Brain microvascular endothelial cell (primary cell): ENCODE measurements around the gene FRAT2.

ENCODE experiments used
- DNase-seq: peaks from one replicate; pipeline ENCODE4 v3.0.0-alpha.2; 2020
- H3K27ac ChIP-seq: fragments of 250-450 bp; sonication (Bioruptor Pico); 2 replicates; pipeline ENCODE4 v1.5.1; 2020; ENCODE audit warnings: mild to moderate bottlenecking, moderate library complexity
- H3K27me3 ChIP-seq: fragments of 250-450 bp; sonication (Bioruptor Pico); replicated peaks from 2 replicates; pipeline ENCODE4 v1.5.1; 2020; ENCODE audit warnings: mild to moderate bottlenecking
- H3K36me3 ChIP-seq: fragments of 250-450 bp; sonication (Bioruptor Pico); replicated peaks from 2 replicates; pipeline ENCODE4 v1.5.1; 2020; ENCODE audit warnings: mild to moderate bottlenecking
- H3K4me3 ChIP-seq: 2 replicates; pipeline ENCODE4 v1.5.1; 2011; ENCODE audit warnings: low read depth, mild to moderate bottlenecking, control low read depth, low read length, moderate library complexity
- in situ Hi-C: cut with HindIII; loops from 2 replicates; pipeline ENCODE4 v1.10.0; 2017; ENCODE audit warnings: low sequenced_read_pairs, low pct_ligation_motif_present
- TF ChIP-seq, protein P1 (sequence below): IDR thresholded peaks from 2 replicates; pipeline ENCODE4 v1.5.1; 2011; ENCODE audit warnings: low read depth, mild to moderate bottlenecking, moderate library complexity, low read length, control low read depth, inconsistent platforms; ENCODE audit errors: missing control alignments

Gene FRAT2, protein sequence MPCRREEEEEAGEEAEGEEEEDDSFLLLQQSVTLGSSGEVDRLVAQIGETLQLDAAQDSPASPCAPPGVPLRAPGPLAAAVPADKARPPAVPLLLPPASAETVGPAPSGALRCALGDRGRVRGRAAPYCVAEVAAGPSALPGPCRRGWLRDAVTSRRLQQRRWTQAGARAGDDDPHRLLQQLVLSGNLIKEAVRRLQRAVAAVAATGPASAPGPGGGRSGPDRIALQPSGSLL

DNA sequence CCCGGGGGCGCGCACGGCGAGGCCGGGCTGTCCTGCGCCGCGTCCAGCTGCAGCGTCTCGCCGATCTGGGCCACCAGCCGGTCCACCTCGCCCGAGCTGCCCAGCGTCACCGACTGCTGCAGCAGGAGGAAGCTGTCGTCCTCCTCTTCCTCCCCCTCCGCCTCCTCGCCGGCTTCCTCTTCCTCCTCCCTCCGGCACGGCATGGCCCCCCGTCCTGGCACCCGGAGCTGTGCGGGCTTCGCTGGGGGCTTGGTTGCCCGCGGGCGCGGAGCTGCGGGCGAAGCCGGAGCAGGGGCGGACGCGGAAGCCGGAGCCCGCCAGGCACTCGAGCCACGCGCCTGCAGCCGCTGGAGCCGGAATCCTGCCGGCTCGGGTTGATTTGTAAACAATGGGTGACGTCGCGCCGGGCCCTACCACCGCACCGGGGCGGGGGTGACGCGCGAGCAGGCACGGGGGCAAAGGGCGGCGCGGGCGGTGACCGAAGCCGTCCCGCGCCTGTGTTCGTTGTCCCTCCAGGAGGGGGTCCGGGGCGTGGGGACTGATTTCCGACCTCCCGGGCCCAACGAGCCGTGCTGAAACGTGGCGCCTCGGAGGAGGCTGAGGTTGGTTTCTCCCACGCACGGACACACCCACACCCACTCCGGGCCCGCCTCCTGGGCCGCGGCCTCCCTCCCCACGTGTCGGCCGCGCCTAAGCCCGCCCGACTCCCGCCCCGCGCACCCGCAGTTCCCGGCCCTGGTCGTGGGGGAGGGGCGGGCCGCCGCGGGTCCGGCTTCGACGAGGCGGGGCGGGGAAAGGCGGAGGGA lies at the start of gene FRAT2:
Gene FRAT2, minus strand, starts transcription at position 360 of the 806 bp plus-strand sequence. Its CDS starts 157 bp downstream, at position 203.
- H3K4me3 ChIP-seq = peak within 1 kb of the TSS; percentile 69

DNA sequence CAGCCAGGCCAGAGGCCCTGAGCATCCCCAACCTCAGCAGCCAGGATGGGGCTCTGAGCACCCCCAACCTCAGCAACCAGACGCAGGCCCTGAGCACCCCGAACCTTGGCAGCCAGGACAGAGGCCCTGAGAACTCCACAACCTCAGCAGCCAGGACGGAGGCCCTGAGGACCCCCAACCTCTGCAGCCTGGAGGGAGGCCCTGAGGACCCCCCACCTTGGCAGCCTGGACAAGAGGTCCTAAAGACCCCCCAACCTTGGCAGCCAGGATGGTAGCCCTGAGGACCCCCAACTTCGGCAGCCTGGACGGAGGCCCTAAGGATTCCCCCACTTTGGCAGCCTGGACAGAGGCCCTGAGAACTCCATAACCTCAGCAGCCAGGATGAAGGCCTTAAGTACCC lies 49.6 kb upstream of the FRAT2 start:
- Histone ChIP-seq H3K36me3 (peaks cover 33% of the 10 kb centered on the region), H3K27me3 (no peaks in the 10 kb centered on the region), H3K27ac (no peak overlapping the region), H3K4me3 (no peak overlapping the region)
- in situ Hi-C loops = no loop called here
- TF ChIP-seq, protein P1, sequence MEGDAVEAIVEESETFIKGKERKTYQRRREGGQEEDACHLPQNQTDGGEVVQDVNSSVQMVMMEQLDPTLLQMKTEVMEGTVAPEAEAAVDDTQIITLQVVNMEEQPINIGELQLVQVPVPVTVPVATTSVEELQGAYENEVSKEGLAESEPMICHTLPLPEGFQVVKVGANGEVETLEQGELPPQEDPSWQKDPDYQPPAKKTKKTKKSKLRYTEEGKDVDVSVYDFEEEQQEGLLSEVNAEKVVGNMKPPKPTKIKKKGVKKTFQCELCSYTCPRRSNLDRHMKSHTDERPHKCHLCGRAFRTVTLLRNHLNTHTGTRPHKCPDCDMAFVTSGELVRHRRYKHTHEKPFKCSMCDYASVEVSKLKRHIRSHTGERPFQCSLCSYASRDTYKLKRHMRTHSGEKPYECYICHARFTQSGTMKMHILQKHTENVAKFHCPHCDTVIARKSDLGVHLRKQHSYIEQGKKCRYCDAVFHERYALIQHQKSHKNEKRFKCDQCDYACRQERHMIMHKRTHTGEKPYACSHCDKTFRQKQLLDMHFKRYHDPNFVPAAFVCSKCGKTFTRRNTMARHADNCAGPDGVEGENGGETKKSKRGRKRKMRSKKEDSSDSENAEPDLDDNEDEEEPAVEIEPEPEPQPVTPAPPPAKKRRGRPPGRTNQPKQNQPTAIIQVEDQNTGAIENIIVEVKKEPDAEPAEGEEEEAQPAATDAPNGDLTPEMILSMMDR = no peak
- no peak for DNase-seq

More for the DNA sequence above, at the start of gene FRAT2:
- H3K36me3 ChIP-seq = no peaks in the 10 kb centered on the region
- in situ Hi-C loops = no loop called here
- peak within 1 kb of the TSS; percentile 100 for H3K27ac ChIP-seq
- H3K27me3 ChIP-seq = peaks cover 16% of the 10 kb centered on the region
- DNase-seq = peak; percentile 79
- TF ChIP-seq, protein P1 = no peak

DNA sequence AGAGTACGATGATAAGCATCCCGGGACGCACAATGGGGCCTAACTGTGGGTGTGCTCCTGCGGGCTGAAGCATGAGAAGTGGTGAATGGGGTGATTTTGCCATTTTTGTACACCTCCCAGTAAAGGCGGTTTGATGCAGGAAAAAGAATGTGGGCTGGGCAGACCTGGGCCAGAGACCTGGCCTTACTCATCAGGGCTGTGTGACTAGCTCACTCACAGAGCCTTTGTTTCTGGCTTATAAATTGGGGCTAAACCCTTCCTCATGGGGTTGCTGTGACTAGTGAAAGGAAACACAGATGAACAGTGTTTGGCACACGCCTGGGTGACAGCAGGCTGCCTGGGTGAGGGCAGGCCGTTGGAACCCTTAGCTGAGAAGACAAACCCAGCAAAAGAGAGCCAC lies 48.6 kb upstream of the FRAT2 start:
- Histone ChIP-seq H3K4me3 (no peak overlapping the region), H3K36me3 (peaks cover 32% of the 10 kb centered on the region), H3K27me3 (no peaks in the 10 kb centered on the region), H3K27ac (no peak overlapping the region)
- in situ Hi-C loops = no loop called here
- no peak for DNase-seq
- TF ChIP-seq, protein P1 = no peak

DNA sequence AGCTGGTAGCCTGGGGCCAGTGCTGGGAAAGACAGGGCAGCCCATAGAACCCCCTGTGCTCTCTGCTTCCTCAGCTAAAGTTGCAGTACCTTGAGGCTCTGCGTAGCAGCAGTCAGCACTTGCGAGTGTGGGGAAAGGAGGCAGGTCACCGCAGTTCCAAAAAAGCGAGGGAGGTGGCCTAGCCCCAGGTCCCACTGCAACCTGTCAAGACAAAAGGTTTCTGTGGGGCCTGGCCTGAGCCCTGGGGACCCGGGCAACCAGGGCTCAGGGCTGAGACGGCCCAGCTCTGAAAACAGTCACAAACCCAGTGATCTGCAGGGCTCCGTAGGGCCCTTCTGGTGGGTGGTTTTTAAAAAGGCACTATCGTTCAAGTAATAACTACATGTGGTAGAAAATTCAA lies 47.1 kb upstream of the FRAT2 start:
- no peaks in the 10 kb centered on the region for H3K27me3 ChIP-seq
- no peak for DNase-seq
- no peak overlapping the region for H3K4me3 ChIP-seq
- TF ChIP-seq, protein P1 = no peak
- H3K27ac ChIP-seq = no peak overlapping the region
- H3K36me3 ChIP-seq = peaks cover 34% of the 10 kb centered on the region
- in situ Hi-C loops = no loop called here

DNA sequence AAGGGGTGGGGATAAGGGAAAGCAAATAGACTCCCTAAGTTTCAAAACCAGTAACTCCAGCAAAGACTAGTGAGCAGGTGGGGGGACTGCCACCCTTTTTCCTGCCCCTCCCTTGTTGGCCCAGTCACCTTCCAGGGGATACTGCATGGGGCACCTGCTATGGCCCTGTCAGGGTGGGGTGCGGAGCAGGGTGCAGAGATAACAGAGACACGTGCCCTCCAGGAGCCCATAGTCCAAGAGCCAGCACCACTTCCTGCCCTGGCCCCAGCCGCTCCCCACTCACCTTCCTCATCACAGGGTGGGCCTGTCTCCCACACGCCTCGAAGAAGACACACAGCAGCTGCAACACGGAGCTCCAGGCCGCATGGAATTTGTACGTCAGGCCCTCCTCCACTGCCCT lies 46.0 kb upstream of the FRAT2 start:
- no peaks in the 10 kb centered on the region for H3K27me3 ChIP-seq
- no peak overlapping the region for H3K27ac ChIP-seq
- no peak for DNase-seq
- in situ Hi-C loops = no loop called here
- TF ChIP-seq, protein P1 = no peak
- H3K4me3 ChIP-seq = no peak overlapping the region
- peaks cover 31% of the 10 kb centered on the region for H3K36me3 ChIP-seq
